ENCODE results near the gene SFXN3. TPM values are rescaled to one million over a fixed set of nuclear protein-coding genes. Genes with fewer than 3 reads are reported as not detected.

Gene SFXN3
- total RNA-seq, 1 experiment from 2014 or later: 2.8 TPM

- Histone ChIP-seq H3K9ac (ENCODE audit: extremely low read depth, insufficient read length, low read length) (no peak overlapping the region), H2BK5ac (ENCODE audit: insufficient read length, low read length) (no peak overlapping the region), H2BK15ac (ENCODE audit: low read depth, low read length) (no peak overlapping the region), H2BK120ac (ENCODE audit: low read depth, low read length, poor library complexity, severe bottlenecking) (no peak overlapping the region), H4K5ac (ENCODE audit: insufficient read length, low read depth, low read length) (no peak overlapping the region), H2BK12ac (ENCODE audit: insufficient read length, low read depth, low read length) (no peak overlapping the region), H3K4me2 (ENCODE audit: insufficient read depth, insufficient read length, low read length) (no peak overlapping the region), H3K4me1 (ENCODE audit: insufficient read depth, low read length) (no peaks in the 10 kb centered on the region; the same call in 1 of the 2 replicates), H3K27ac (ENCODE audit: insufficient read length, low read depth, low read length) (no peak overlapping the region), H4K91ac (ENCODE audit: insufficient read length, low read depth, low read length) (no peak overlapping the region), H3K27me3 (ENCODE audit: insufficient read depth, low read length) (no peaks in the 10 kb centered on the region), H3T11ph (ENCODE audit: low read length) (no peak overlapping the region), H3K79me2 (ENCODE audit: insufficient read depth, low read length) (peaks cover 17% of the 10 kb centered on the region; the same call in 1 of the 2 replicates), H3K56ac (ENCODE audit: insufficient read length, low read depth, low read length) (no peak overlapping the region), H3K14ac (ENCODE audit: insufficient read depth, low read length) (no peak overlapping the region), H3K9me3 (ENCODE audit: control insufficient read depth, low read depth, low read length) (no peaks in the 10 kb centered on the region), H3K23me2 (ENCODE audit: insufficient read length, low read depth, low read length, poor library complexity, severe bottlenecking) (peaks cover 8% of the 10 kb centered on the region), H3K23ac (ENCODE audit: insufficient read length, low read depth, low read length) (no peak overlapping the region), H4K20me1 (ENCODE audit: control insufficient read depth, insufficient read depth, insufficient read length) (no peaks in the 10 kb centered on the region), H2BK20ac (ENCODE audit: low read depth, low read length, poor library complexity, severe bottlenecking) (no peak overlapping the region), H3K79me1 (ENCODE audit: insufficient read depth, low read depth, low read length, poor library complexity, severe bottlenecking) (peaks cover 14% of the 10 kb centered on the region), H3K18ac (ENCODE audit: insufficient read length, low read depth, low read length) (no peak overlapping the region), H2AFZ (ENCODE audit: low read length) (no peak overlapping the region), H2AK5ac (ENCODE audit: insufficient read length, low read length) (no peak overlapping the region), H3K4ac (ENCODE audit: low read depth, low read length) (no peak overlapping the region), H4K8ac (replicated peaks; ENCODE audit: insufficient read length, low read depth, low read length) (no peak overlapping the region)
- Mint-ChIP-seq H3K4me1 (peaks cover 9 to 16% of the 10 kb centered on the region in 2 experiments), H3K9me3 (peaks cover 0 to 2% of the 10 kb centered on the region in 2 experiments; a peak in 3 of 5 replicates), H3K36me3 (ENCODE audit: insufficient read depth in 1 of 3, low read depth in 3 of 3) (peaks cover 38 to 56% (median 53%) of the 10 kb centered on the region in 3 experiments; a peak in 6 of 7 replicates), H3K4me3 (peak overlapping the region; percentile 96 to 98), H3K27me3 (ENCODE audit: low read depth) (no peaks in the 10 kb centered on the region), H3K27ac (no peak overlapping the region)
- WGBS (ENCODE audit: extremely low coverage, insufficient read length, low lambda C conversion rate): no CpG with 5 or more reads among the region's 21 CpGs
- no peak for TF ChIP-seq CTCF (conservative IDR thresholded peaks at IDR 0.05)
- DNase-seq: no peak
Measured at GRCh38 chr10:100989088-100989487, 41.9 kb upstream of the SFXN3 start.

Data from H9 (cell line).